ENCODE measurements around the gene BFSP2. TPM values are rescaled to one million over a fixed set of nuclear protein-coding genes. Genes with fewer than 3 reads are reported as not detected.

The BFSP2 gene
- total RNA-seq, 4 donors from 2014 or later, result 2.6 TPM; not detected in 3

- WGBS, 2 donors, result 84% methylated on average over 4 of the region's 4 CpGs
- TF ChIP-seq POLR2A (IDR thresholded peaks at IDR 0.05) (no peak), CTCF (IDR thresholded peaks at IDR 0.05) (no peak), EP300 (IDR thresholded peaks at IDR 0.05) (no peak)
- Histone ChIP-seq H3K36me3 (no peaks in the 10 kb centered on the region), H3K9me3 (no peaks in the 10 kb centered on the region), H3K27me3 (no peaks in the 10 kb centered on the region), H3K4me1 (no peaks in the 10 kb centered on the region), H3K27ac (no peak overlapping the region), H3K4me3 (no peak overlapping the region)
- no peak for DNase-seq (ENCODE audit: low spot score in 2 of 2)
These were observed 37.3 kb upstream of the BFSP2 start for GRCh38 chr3:133362539-133362938.

- 84 to 88% methylated on average over 4 of the region's 4 CpGs for WGBS, 2 donors
- no peaks in the 10 kb centered on the region for H3K4me1 ChIP-seq
These were observed 35.2 kb upstream of the BFSP2 start for GRCh38 chr3:133364704-133365103.

GRCh38 chr3:133366921-133367320, 32.9 kb upstream of the BFSP2 start:
- no peak for DNase-seq (ENCODE audit: low spot score in 2 of 2)
- no peak for TF ChIP-seq CTCF (IDR thresholded peaks at IDR 0.05)
- no peak for TF ChIP-seq POLR2A (IDR thresholded peaks at IDR 0.05)
- no peak for TF ChIP-seq EP300 (IDR thresholded peaks at IDR 0.05)
- Histone ChIP-seq H3K27me3 (no peaks in the 10 kb centered on the region), H3K27ac (no peak overlapping the region), H3K4me1 (no peaks in the 10 kb centered on the region), H3K9me3 (no peaks in the 10 kb centered on the region), H3K36me3 (no peaks in the 10 kb centered on the region), H3K4me3 (no peak overlapping the region)
- WGBS, 2 donors, result 83 to 98% methylated on average over 2 of the region's 2 CpGs

More at GRCh38 chr3:133364704-133365103, 35.2 kb upstream of the BFSP2 start:
- Histone ChIP-seq H3K4me3 (no peak overlapping the region), H3K36me3 (no peaks in the 10 kb centered on the region), H3K27me3 (no peaks in the 10 kb centered on the region), H3K9me3 (no peaks in the 10 kb centered on the region), H3K27ac (no peak overlapping the region)
- TF ChIP-seq EP300 (IDR thresholded peaks at IDR 0.05) (no peak), POLR2A (IDR thresholded peaks at IDR 0.05) (no peak), CTCF (IDR thresholded peaks at IDR 0.05) (no peak)
- DNase-seq (ENCODE audit: low spot score in 2 of 2), result no peak

GRCh38 chr3:133367403-133367802, 32.5 kb upstream of the BFSP2 start:
- Histone ChIP-seq H3K36me3 (no peaks in the 10 kb centered on the region), H3K27ac (no peak overlapping the region), H3K4me1 (no peaks in the 10 kb centered on the region), H3K27me3 (no peaks in the 10 kb centered on the region), H3K4me3 (no peak overlapping the region), H3K9me3 (no peaks in the 10 kb centered on the region)
- WGBS, 2 donors, result 92 to 97% methylated on average over 2 to 3 of the region's 3 CpGs
- DNase-seq (ENCODE audit: low spot score in 2 of 2), result no peak
- TF ChIP-seq POLR2A (IDR thresholded peaks at IDR 0.05), result no peak
- TF ChIP-seq CTCF (IDR thresholded peaks at IDR 0.05), result no peak

- no peak for DNase-seq (ENCODE audit: low spot score in 2 of 2)
- WGBS, 2 donors, result 54 to 67% methylated on average over 1 of the region's 1 CpG
- no peak overlapping the region for H3K4me3 ChIP-seq
These were observed 31.9 kb upstream of the BFSP2 start for GRCh38 chr3:133367956-133368355.

More at GRCh38 chr3:133367956-133368355, 31.9 kb upstream of the BFSP2 start:
- no peak for TF ChIP-seq EP300 (IDR thresholded peaks at IDR 0.05)
- no peak for TF ChIP-seq POLR2A (IDR thresholded peaks at IDR 0.05)
- no peak for TF ChIP-seq CTCF (IDR thresholded peaks at IDR 0.05)
- no peaks in the 10 kb centered on the region for H3K9me3 ChIP-seq
- H3K36me3 ChIP-seq, result no peaks in the 10 kb centered on the region
- H3K27ac ChIP-seq, result no peak overlapping the region
- no peaks in the 10 kb centered on the region for H3K4me1 ChIP-seq
- H3K27me3 ChIP-seq, result no peaks in the 10 kb centered on the region

Measured in tibial nerve (tissue), 4 donors.